NCI-H510A treated with DMSO at 0.1 percent for 48 hours (cell line): ENCODE data around the gene VWC2L.
A peak's percentile ranks its signal among the peaks of the same experiment; 100 is the strongest.

Experiments used
- DNase-seq: peaks from one replicate; lab custom pipeline; 2025; lab: John Stamatoyannopoulos, UW

Gene VWC2L

GRCh38 chr2:214465363-214466146 is 54.7 kb downstream of the VWC2L start:
- no peak for DNase-seq

GRCh38 chr2:214469728-214470127 is 58.9 kb downstream of the VWC2L start:
- DNase-seq, result no peak

GRCh38 chr2:214471382-214471781 is 60.5 kb downstream of the VWC2L start:
- DNase-seq, result no peak

GRCh38 chr2:214471990-214472389 is 61.1 kb downstream of the VWC2L start:
- DNase-seq, result no peak

- DNase-seq, result no peak
These were observed 66.5 kb downstream of the VWC2L start for GRCh38 chr2:214477305-214477704.

- DNase-seq, result peak; percentile 64
These were observed 70.3 kb downstream of the VWC2L start for GRCh38 chr2:214481204-214481603.

- peak; percentile 78 for DNase-seq
These were observed 71.9 kb downstream of the VWC2L start for GRCh38 chr2:214482728-214483127.

GRCh38 chr2:214484239-214484638 is 73.4 kb downstream of the VWC2L start:
- peak; percentile 42 for DNase-seq

GRCh38 chr2:214484701-214485100 is 73.8 kb downstream of the VWC2L start:
- no peak for DNase-seq

GRCh38 chr2:214489181-214489580 is 78.3 kb downstream of the VWC2L start:
- no peak for DNase-seq

- no peak for DNase-seq
These were observed 78.8 kb downstream of the VWC2L start for GRCh38 chr2:214489702-214490101.

GRCh38 chr2:214492152-214492551 is 81.3 kb downstream of the VWC2L start:
- DNase-seq, result peak; percentile 96

GRCh38 chr2:214492608-214493007 is 81.8 kb downstream of the VWC2L start:
- no peak for DNase-seq

GRCh38 chr2:214497489-214497888 is 86.6 kb downstream of the VWC2L start:
- no peak for DNase-seq

- no peak for DNase-seq
These were observed 92.7 kb downstream of the VWC2L start for GRCh38 chr2:214503568-214503967.

GRCh38 chr2:214504599-214505376 is 93.9 kb downstream of the VWC2L start:
- DNase-seq, result no peak

- no peak for DNase-seq
These were observed 96.2 kb downstream of the VWC2L start for GRCh38 chr2:214507032-214507431.

- no peak for DNase-seq
These were observed 103.8 kb downstream of the VWC2L start for GRCh38 chr2:214514704-214515103.

- no peak for DNase-seq
These were observed 104.3 kb downstream of the VWC2L start for GRCh38 chr2:214515111-214515510.

GRCh38 chr2:214519258-214519818 is 108.5 kb downstream of the VWC2L start:
- DNase-seq, result peak; percentile 73

- DNase-seq, result no peak
These were observed 118.2 kb downstream of the VWC2L start for GRCh38 chr2:214529021-214529420.

GRCh38 chr2:214529514-214529913 is 118.7 kb downstream of the VWC2L start:
- DNase-seq, result no peak

GRCh38 chr2:214533541-214533940 is 122.7 kb downstream of the VWC2L start:
- no peak for DNase-seq
